Effector memory CD4-positive, alpha-beta T cell (primary cell): Measurements from ENCODE around the gene GALNS.

ENCODE experiments used
- DNase-seq, 3 donors: peaks; one replicate each; pipeline ENCODE4 v3.0.0-alpha.2; 2020
- H3K27ac ChIP-seq: 2 replicates; pipeline ENCODE4 v1.7.0; 2013; ENCODE audit warnings: mild to moderate bottlenecking, low read length, moderate library complexity; ENCODE audit not compliant: insufficient read depth, poor library complexity, severe bottlenecking
- H3K27me3 ChIP-seq: replicated peaks from 2 replicates; pipeline ENCODE4 v1.7.0; 2013; ENCODE audit warnings: mild to moderate bottlenecking, low read length; ENCODE audit not compliant: insufficient read depth, control insufficient read depth, poor library complexity, severe bottlenecking
- H3K36me3 ChIP-seq: 2 replicates; pipeline ENCODE4 v1.7.0; 2013; ENCODE audit warnings: mild to moderate bottlenecking, low read length, moderate library complexity; ENCODE audit not compliant: control insufficient read depth, insufficient read depth
- H3K4me1 ChIP-seq: 2 replicates; pipeline ENCODE4 v1.7.0; 2013; ENCODE audit warnings: low read length, mild to moderate bottlenecking; ENCODE audit not compliant: control insufficient read depth, insufficient read depth, poor library complexity, severe bottlenecking
- H3K4me3 ChIP-seq: 2 replicates; pipeline ENCODE4 v1.7.0; 2013; ENCODE audit warnings: low read length, low read depth, mild to moderate bottlenecking; ENCODE audit not compliant: insufficient read depth, poor library complexity, severe bottlenecking
- H3K9me3 ChIP-seq: 2 replicates; pipeline ENCODE4 v1.7.0; 2013; ENCODE audit warnings: mild to moderate bottlenecking, low read length, moderate library complexity; ENCODE audit not compliant: control insufficient read depth

The GALNS gene

GRCh38 chr16:88804552-88805339 is 52.0 kb downstream of the GALNS start:
- DNase-seq, result no peak
- Histone ChIP-seq H3K27me3 (peaks cover 3% of the 10 kb centered on the region), H3K4me1 (peaks cover 18% of the 10 kb centered on the region), H3K9me3 (no peaks in the 10 kb centered on the region), H3K4me3 (no peak overlapping the region), H3K36me3 (peaks cover 13% of the 10 kb centered on the region), H3K27ac (no peak overlapping the region)

GRCh38 chr16:88804173-88804551 is 52.6 kb downstream of the GALNS start:
- H3K36me3 ChIP-seq, result peaks cover 7% of the 10 kb centered on the region
- H3K9me3 ChIP-seq, result no peaks in the 10 kb centered on the region
- no peak overlapping the region for H3K27ac ChIP-seq
- no peak overlapping the region for H3K4me3 ChIP-seq
- peaks cover 3% of the 10 kb centered on the region for H3K27me3 ChIP-seq
- no peak for DNase-seq
- H3K4me1 ChIP-seq, result peaks cover 18% of the 10 kb centered on the region

- peaks cover 3% of the 10 kb centered on the region for H3K36me3 ChIP-seq
- no peaks in the 10 kb centered on the region for H3K9me3 ChIP-seq
- peak within 1 kb of the TSS; percentile 59 for H3K27ac ChIP-seq
- peak; percentile 75 to 83 (median 80) for DNase-seq
- peaks cover 3% of the 10 kb centered on the region for H3K27me3 ChIP-seq
- peak within 1 kb of the TSS; percentile 62 for H3K4me3 ChIP-seq
- peaks cover 18% of the 10 kb centered on the region for H3K4me1 ChIP-seq
Observed at GRCh38 chr16:88803264-88803987, 53.3 kb downstream of the GALNS start, which contains the start of gene CDT1. Gene CDT1, plus strand, starts transcription at chr16:88803789. Its CDS starts 43 bp downstream, at chr16:88803832.

- peaks cover 3% of the 10 kb centered on the region for H3K27me3 ChIP-seq
- peaks cover 23% of the 10 kb centered on the region for H3K4me1 ChIP-seq
- H3K4me3 ChIP-seq, result no peak overlapping the region
- H3K27ac ChIP-seq, result no peak overlapping the region
- H3K9me3 ChIP-seq, result no peaks in the 10 kb centered on the region
- DNase-seq, result no peak
- H3K36me3 ChIP-seq, result no peaks in the 10 kb centered on the region
Observed at GRCh38 chr16:88800277-88800592, 56.5 kb downstream of the GALNS start.

- DNase-seq, result no peak
- Histone ChIP-seq H3K9me3 (no peaks in the 10 kb centered on the region), H3K27me3 (peaks cover 3% of the 10 kb centered on the region), H3K27ac (no peak overlapping the region), H3K36me3 (no peaks in the 10 kb centered on the region), H3K4me1 (peaks cover 23% of the 10 kb centered on the region), H3K4me3 (no peak overlapping the region)
Observed at GRCh38 chr16:88799569-88800276, 57.0 kb downstream of the GALNS start.

GRCh38 chr16:88798772-88799455 is 57.8 kb downstream of the GALNS start:
- H3K36me3 ChIP-seq, result no peaks in the 10 kb centered on the region
- H3K4me3 ChIP-seq, result no peak overlapping the region
- DNase-seq, result no peak
- no peaks in the 10 kb centered on the region for H3K27me3 ChIP-seq
- peaks cover 16% of the 10 kb centered on the region for H3K4me1 ChIP-seq
- H3K9me3 ChIP-seq, result no peaks in the 10 kb centered on the region
- no peak overlapping the region for H3K27ac ChIP-seq

- Histone ChIP-seq H3K4me3 (no peak overlapping the region), H3K36me3 (no peaks in the 10 kb centered on the region), H3K27ac (no peak overlapping the region), H3K4me1 (peaks cover 25% of the 10 kb centered on the region), H3K9me3 (no peaks in the 10 kb centered on the region), H3K27me3 (no peaks in the 10 kb centered on the region)
- DNase-seq, result no peak
Observed at GRCh38 chr16:88798073-88798472, 58.7 kb downstream of the GALNS start.

- Histone ChIP-seq H3K27ac (no peak overlapping the region), H3K4me1 (peaks cover 36% of the 10 kb centered on the region), H3K27me3 (no peaks in the 10 kb centered on the region), H3K4me3 (no peak overlapping the region), H3K36me3 (no peaks in the 10 kb centered on the region), H3K9me3 (no peaks in the 10 kb centered on the region)
- no peak for DNase-seq
Observed at GRCh38 chr16:88796278-88796677, 60.5 kb downstream of the GALNS start.

GRCh38 chr16:88793251-88793954 is 63.3 kb downstream of the GALNS start:
- no peak overlapping the region for H3K4me3 ChIP-seq
- DNase-seq, result no peak

More at GRCh38 chr16:88793251-88793954, 63.3 kb downstream of the GALNS start:
- Histone ChIP-seq H3K4me1 (peaks cover 53% of the 10 kb centered on the region), H3K27ac (peak overlapping the region; percentile 53), H3K9me3 (no peaks in the 10 kb centered on the region), H3K27me3 (no peaks in the 10 kb centered on the region), H3K36me3 (no peaks in the 10 kb centered on the region)
